Panc1 (cell line): Measurements from ENCODE around the gene ABCG1.

Experiments
- POLR2AphosphoS5 ChIP-seq: IDR thresholded peaks from 2 replicates; pipeline ENCODE4 v1.6.1; 2012; ENCODE audit warnings: mild to moderate bottlenecking, low read depth, low read length, moderate library complexity
- TF ChIP-seq, protein P1 (sequence below): fragments of 450-650 bp; IDR thresholded peaks from 2 replicates; pipeline ENCODE4 v1.5.1; 2017; ENCODE audit warnings: mild to moderate bottlenecking

GRCh38 chr21:42291751-42292562, 73.0 kb downstream of the ABCG1 start:
- TF ChIP-seq, protein P1, sequence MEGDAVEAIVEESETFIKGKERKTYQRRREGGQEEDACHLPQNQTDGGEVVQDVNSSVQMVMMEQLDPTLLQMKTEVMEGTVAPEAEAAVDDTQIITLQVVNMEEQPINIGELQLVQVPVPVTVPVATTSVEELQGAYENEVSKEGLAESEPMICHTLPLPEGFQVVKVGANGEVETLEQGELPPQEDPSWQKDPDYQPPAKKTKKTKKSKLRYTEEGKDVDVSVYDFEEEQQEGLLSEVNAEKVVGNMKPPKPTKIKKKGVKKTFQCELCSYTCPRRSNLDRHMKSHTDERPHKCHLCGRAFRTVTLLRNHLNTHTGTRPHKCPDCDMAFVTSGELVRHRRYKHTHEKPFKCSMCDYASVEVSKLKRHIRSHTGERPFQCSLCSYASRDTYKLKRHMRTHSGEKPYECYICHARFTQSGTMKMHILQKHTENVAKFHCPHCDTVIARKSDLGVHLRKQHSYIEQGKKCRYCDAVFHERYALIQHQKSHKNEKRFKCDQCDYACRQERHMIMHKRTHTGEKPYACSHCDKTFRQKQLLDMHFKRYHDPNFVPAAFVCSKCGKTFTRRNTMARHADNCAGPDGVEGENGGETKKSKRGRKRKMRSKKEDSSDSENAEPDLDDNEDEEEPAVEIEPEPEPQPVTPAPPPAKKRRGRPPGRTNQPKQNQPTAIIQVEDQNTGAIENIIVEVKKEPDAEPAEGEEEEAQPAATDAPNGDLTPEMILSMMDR, result no peak
- no peak for TF ChIP-seq POLR2AphosphoS5
